Activated CD8-positive, alpha-beta T cell treated with anti-CD3 and anti-CD28 coated beads, Interleukin-2, amount 10 ng/mL, durations not matched to agents 7 days and 5 days (primary cell): ENCODE measurements around the gene PRSS16. TPM values are rescaled to one million over a fixed set of nuclear protein-coding genes. Genes with fewer than 3 reads are reported as not detected.
"Not testable (repeated sequence)": the region's sequence is repeated elsewhere in the genome, so short reads cannot be mapped to it uniquely, and the experiment has no call there.

Experiments used
- ATAC-seq: fragments of 150-1000 bp; cut with Tn5 transposase; one replicate; pipeline ENCODE4 v1.10.0; 2021; ENCODE audit warnings: moderate library complexity
- CTCF ChIA-PET: fragments of 350-600 bp; sonication (Branson Sonifier 250); formaldehyde crosslinking; loops from one replicate; lab custom pipeline; 2021; ENCODE audit warnings: antibody characterized with exemption; lab: Charles Lee
- POLR2A ChIA-PET: fragments of 350-600 bp; sonication (Branson Sonifier 250); formaldehyde crosslinking; loops from one replicate; lab custom pipeline; 2021; ENCODE audit warnings: antibody characterized with exemption; lab: Charles Lee
- DNase-seq: peaks from one replicate; pipeline ENCODE4 v3.0.0-alpha.2; 2020
- H3K27ac Mint-ChIP-seq: one replicate; pipeline ENCODE4 v1.8.0; 2021; ENCODE audit warnings: mild to moderate bottlenecking, mixed read lengths
- H3K27me3 Mint-ChIP-seq: one replicate; pipeline ENCODE4 v1.8.0; 2021; ENCODE audit warnings: low read depth, mixed read lengths
- H3K36me3 Mint-ChIP-seq: one replicate; pipeline ENCODE4 v1.8.0; 2021; ENCODE audit warnings: low read depth, mixed read lengths
- H3K4me1 Mint-ChIP-seq: one replicate; pipeline ENCODE4 v1.8.0; 2021; ENCODE audit warnings: low read depth, mixed read lengths
- H3K4me3 Mint-ChIP-seq: one replicate; pipeline ENCODE4 v1.8.0; 2021; ENCODE audit warnings: mild to moderate bottlenecking, mixed read lengths
- H3K9me3 Mint-ChIP-seq: one replicate; pipeline ENCODE4 v1.8.0; 2022; ENCODE audit warnings: mixed read lengths; ENCODE audit not compliant: insufficient read depth
- total RNA-seq, 2 experiments: library from RNA; stranded (reverse); gene quantifications; one replicate each; pipeline ENCODE4 v1.2.3, GENCODE V29; 2021

PRSS16 gene
- under 1 TPM; 0.81 to 0.82 TPM for total RNA-seq

- Mint-ChIP-seq H3K36me3 (no peaks in the 10 kb centered on the region), H3K27me3 (peaks cover 43% of the 10 kb centered on the region), H3K4me3 (no peak within 1 kb of the TSS), H3K4me1 (peaks cover 15% of the 10 kb centered on the region), H3K9me3 (no peaks in the 10 kb centered on the region), H3K27ac (no peak within 1 kb of the TSS)
- CTCF ChIA-PET, result interaction anchor here (0.6 kb wide), 1 partner anchor 423 kb away, joined by 3 read pairs; no protein-coding TSS in a partner anchor
- ATAC-seq, result no peak
- no peak for DNase-seq
- POLR2A ChIA-PET, result no interaction called here
Observed at GRCh38 chr6:27247133-27247836, at the start of gene PRSS16. Gene PRSS16, plus strand, starts transcription at chr6:27247701. Its CDS starts 37 bp downstream, at chr6:27247738.

- ChIA-PET CTCF (interaction anchor here (0.6 to 0.9 kb wide), 2 partner anchors 43 to 566 kb away, joined by 3 read pairs; no protein-coding TSS in a partner anchor), POLR2A (interaction anchor here (0.5 to 0.7 kb wide), 2 partner anchors 29 to 983 kb away, joined by 3 read pairs; no protein-coding TSS in a partner anchor)
- no peaks in the 10 kb centered on the region for H3K9me3 Mint-ChIP-seq
- H3K4me1 Mint-ChIP-seq, result peaks cover 37% of the 10 kb centered on the region
- H3K27me3 Mint-ChIP-seq, result peaks cover 15% of the 10 kb centered on the region
- peaks cover 20% of the 10 kb centered on the region for H3K36me3 Mint-ChIP-seq
- ATAC-seq (peak; percentile 81), DNase-seq (peak; percentile 73)
- peak overlapping the region; percentile 43 for H3K4me3 Mint-ChIP-seq
- peak overlapping the region; percentile 70 for H3K27ac Mint-ChIP-seq
Observed at GRCh38 chr6:27205375-27206278, 41.9 kb upstream of the PRSS16 start.

GRCh38 chr6:27206806-27207205 lies 40.7 kb upstream of the PRSS16 start:
- no peak overlapping the region for H3K27ac Mint-ChIP-seq
- H3K4me1 Mint-ChIP-seq, result peaks cover 39% of the 10 kb centered on the region
- ChIA-PET POLR2A (no interaction called here), CTCF (no interaction called here)
- no peak for DNase-seq
- no peak overlapping the region for H3K4me3 Mint-ChIP-seq
- peaks cover 20% of the 10 kb centered on the region for H3K36me3 Mint-ChIP-seq
- no peak for ATAC-seq
- H3K27me3 Mint-ChIP-seq, result peaks cover 15% of the 10 kb centered on the region
- no peaks in the 10 kb centered on the region for H3K9me3 Mint-ChIP-seq

- DNase-seq (no peak), ATAC-seq (no peak)
- no peaks in the 10 kb centered on the region for H3K9me3 Mint-ChIP-seq
- peaks cover 15% of the 10 kb centered on the region for H3K27me3 Mint-ChIP-seq
- H3K36me3 Mint-ChIP-seq, result peaks cover 20% of the 10 kb centered on the region
- no peak overlapping the region for H3K27ac Mint-ChIP-seq
- H3K4me1 Mint-ChIP-seq, result peaks cover 41% of the 10 kb centered on the region
- H3K4me3 Mint-ChIP-seq, result no peak overlapping the region
- POLR2A ChIA-PET, result no interaction called here
- CTCF ChIA-PET, result no interaction called here
Observed at GRCh38 chr6:27208042-27208441, 39.5 kb upstream of the PRSS16 start.

GRCh38 chr6:27209196-27209595 lies 38.3 kb upstream of the PRSS16 start:
- no peak overlapping the region for H3K4me3 Mint-ChIP-seq
- H3K4me1 Mint-ChIP-seq, result peaks cover 42% of the 10 kb centered on the region
- DNase-seq, result no peak
- ATAC-seq, result peak; percentile 54
- H3K27me3 Mint-ChIP-seq, result peaks cover 14% of the 10 kb centered on the region
- no peaks in the 10 kb centered on the region for H3K9me3 Mint-ChIP-seq
- H3K36me3 Mint-ChIP-seq, result peaks cover 20% of the 10 kb centered on the region
- ChIA-PET POLR2A (no interaction called here), CTCF (no interaction called here)
- no peak overlapping the region for H3K27ac Mint-ChIP-seq

GRCh38 chr6:27209659-27210269 lies 37.7 kb upstream of the PRSS16 start:
- no peak overlapping the region for H3K27ac Mint-ChIP-seq
- DNase-seq (no peak), ATAC-seq (no peak)
- POLR2A ChIA-PET, result no interaction called here
- no peak overlapping the region for H3K4me3 Mint-ChIP-seq
- peaks cover 46% of the 10 kb centered on the region for H3K4me1 Mint-ChIP-seq
- peaks cover 17% of the 10 kb centered on the region for H3K36me3 Mint-ChIP-seq
- H3K27me3 Mint-ChIP-seq, result peaks cover 11% of the 10 kb centered on the region
- no peaks in the 10 kb centered on the region for H3K9me3 Mint-ChIP-seq
- CTCF ChIA-PET, result no interaction called here

- DNase-seq, POLR2A ChIA-PET, H3K4me3 Mint-ChIP-seq, H3K9me3 Mint-ChIP-seq, ATAC-seq, CTCF ChIA-PET, H3K27ac Mint-ChIP-seq, H3K36me3 Mint-ChIP-seq: not testable (repeated sequence)
- Mint-ChIP-seq H3K4me1 (peaks cover 29% of the 10 kb centered on the region), H3K27me3 (peaks cover 15% of the 10 kb centered on the region)
Observed at GRCh38 chr6:27213091-27213517, 34.4 kb upstream of the PRSS16 start.

GRCh38 chr6:27213544-27214125 lies 33.9 kb upstream of the PRSS16 start:
- Mint-ChIP-seq H3K9me3 (no peaks in the 10 kb centered on the region), H3K4me3 (peak overlapping the region; percentile 70), H3K4me1 (peaks cover 25% of the 10 kb centered on the region), H3K27me3 (peaks cover 17% of the 10 kb centered on the region), H3K27ac (no peak overlapping the region), H3K36me3 (no peaks in the 10 kb centered on the region)
- DNase-seq (no peak), ATAC-seq (no peak)
- CTCF ChIA-PET, result no interaction called here
- POLR2A ChIA-PET, result no interaction called here

GRCh38 chr6:27214126-27214601 lies 33.3 kb upstream of the PRSS16 start:
- H3K27ac Mint-ChIP-seq, result no peak overlapping the region
- peaks cover 21% of the 10 kb centered on the region for H3K4me1 Mint-ChIP-seq
- ChIA-PET POLR2A (no interaction called here), CTCF (no interaction called here)
- H3K4me3 Mint-ChIP-seq, result peak overlapping the region; percentile 70
- DNase-seq, result no peak
- no peaks in the 10 kb centered on the region for H3K36me3 Mint-ChIP-seq
- H3K9me3 Mint-ChIP-seq, result no peaks in the 10 kb centered on the region
- H3K27me3 Mint-ChIP-seq, result peaks cover 17% of the 10 kb centered on the region
- no peak for ATAC-seq

- ChIA-PET CTCF (no interaction called here), POLR2A (no interaction called here)
- DNase-seq (no peak), ATAC-seq (no peak)
- Mint-ChIP-seq H3K27ac (no peak overlapping the region), H3K27me3 (peaks cover 22% of the 10 kb centered on the region), H3K4me1 (peaks cover 9% of the 10 kb centered on the region), H3K9me3 (no peaks in the 10 kb centered on the region), H3K4me3 (no peak overlapping the region), H3K36me3 (no peaks in the 10 kb centered on the region)
Observed at GRCh38 chr6:27216874-27217273, 30.6 kb upstream of the PRSS16 start.

- H3K27ac Mint-ChIP-seq, H3K4me3 Mint-ChIP-seq, POLR2A ChIA-PET, H3K9me3 Mint-ChIP-seq, CTCF ChIA-PET, H3K36me3 Mint-ChIP-seq, ATAC-seq, DNase-seq, H3K4me1 Mint-ChIP-seq: not testable (repeated sequence)
- H3K27me3 Mint-ChIP-seq, result peaks cover 31% of the 10 kb centered on the region
Observed at GRCh38 chr6:27222971-27223370, 24.5 kb upstream of the PRSS16 start.
